MCF 10A (cell line): ENCODE data around the gene INSIG1. TPM values are rescaled to one million over a fixed set of nuclear protein-coding genes. Genes with fewer than 3 reads are reported as not detected.

ENCODE experiments used
- BruUV-seq: library from RNA; stranded (reverse); fragments of 400-500 nt; replicated peaks from 2 replicates; lab custom pipeline; 2021; lab: Mats Ljungman, UMichigan
- CTCF ChIA-PET: fragments of 300-600 bp; sonication (Branson Sonifier 250); formaldehyde crosslinking; extraction: SDS; loops from one replicate; lab custom pipeline; 2021; ENCODE audit warnings: antibody characterized with exemption, inconsistent platforms; lab: Yijun Ruan, JAX
- POLR2A ChIA-PET: fragments of 300-600, 350-650 bp; sonication (Branson Sonifier 250); formaldehyde crosslinking; extraction: SDS; loops from one replicate; lab custom pipeline; 2020; ENCODE audit warnings: antibody characterized with exemption, inconsistent platforms; lab: Yijun Ruan, JAX
- DNase-seq: peaks from one replicate; pipeline ENCODE4 v3.0.0-alpha.2; 2018; ENCODE audit not compliant: unreplicated experiment
- H3K27ac Mint-ChIP-seq: one replicate; pipeline ENCODE4 v1.8.0; 2022; ENCODE audit warnings: mild to moderate bottlenecking, low read depth, mixed read lengths; ENCODE audit not compliant: unreplicated experiment
- H3K27me3 Mint-ChIP-seq: one replicate; pipeline ENCODE4 v1.8.0; 2022; ENCODE audit warnings: mixed read lengths; ENCODE audit not compliant: insufficient read depth, unreplicated experiment
- H3K36me3 Mint-ChIP-seq: one replicate; pipeline ENCODE4 v1.8.0; 2022; ENCODE audit warnings: mild to moderate bottlenecking, moderate library complexity, mixed read lengths; ENCODE audit not compliant: insufficient read depth, unreplicated experiment
- H3K4me1 Mint-ChIP-seq: one replicate; pipeline ENCODE4 v1.8.0; 2022; ENCODE audit warnings: mixed read lengths; ENCODE audit not compliant: insufficient read depth, unreplicated experiment
- H3K4me3 Mint-ChIP-seq: one replicate; pipeline ENCODE4 v1.8.0; 2022; ENCODE audit warnings: mild to moderate bottlenecking, moderate library complexity, mixed read lengths; ENCODE audit not compliant: unreplicated experiment
- H3K9me3 Mint-ChIP-seq: one replicate; pipeline ENCODE4 v1.8.0; 2022; ENCODE audit warnings: mixed read lengths; ENCODE audit not compliant: unreplicated experiment
- CTCF ChIP-seq: fragments of 200-600 bp; IDR thresholded peaks from one replicate; pipeline ENCODE4 v1.8.0; 2022; ENCODE audit warnings: antibody characterized with exemption, mild to moderate bottlenecking; ENCODE audit not compliant: unreplicated experiment
- intact Hi-C: fragments of 100-400 bp; cut with micrococcal nuclease; formaldehyde crosslinking; loops from 2 replicates; pipeline ENCODE4 v1.14.1; 2022
- total RNA-seq: library from RNA; stranded (reverse); gene quantifications from 2 replicates; pipeline ENCODE4 v1.2.3, GENCODE V29; 2022

INSIG1 gene
- total RNA-seq, 1 experiment from 2014 or later = 11.2 TPM

DNA sequence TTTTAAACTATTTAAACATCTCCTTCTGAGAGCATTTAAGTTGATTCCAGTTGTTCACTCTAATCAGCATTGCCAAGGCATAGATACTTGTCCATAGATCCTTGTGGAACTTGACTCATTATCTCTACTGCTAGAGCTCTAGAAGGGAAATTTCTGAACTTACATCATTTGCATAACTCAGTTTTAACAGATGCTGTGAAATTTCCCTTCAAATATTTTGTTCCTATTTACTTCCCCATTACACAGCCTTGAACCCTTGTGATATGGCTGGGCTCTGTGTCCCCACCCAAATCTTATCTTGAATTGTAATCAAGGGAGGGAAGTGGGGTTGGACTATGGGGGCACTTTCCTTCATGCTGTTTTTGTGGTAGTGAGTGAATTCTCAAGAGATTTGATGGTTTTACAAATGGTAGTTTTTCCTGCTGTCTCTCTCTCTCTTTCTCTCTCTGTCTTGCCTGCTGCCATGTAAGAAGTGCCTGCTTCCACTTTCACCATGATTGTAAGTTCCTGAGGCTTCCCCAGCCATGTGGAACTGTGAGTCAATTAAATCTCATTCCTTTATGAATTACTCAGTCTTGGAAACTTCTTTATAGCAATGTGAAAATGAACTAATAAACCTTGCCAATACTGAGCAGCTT lies 25.4 kb downstream of the INSIG1 start:
- H3K4me3 Mint-ChIP-seq = no peak overlapping the region
- no peak overlapping the region for H3K27ac Mint-ChIP-seq
- intact Hi-C loops = no loop called here
- TF ChIP-seq CTCF = no peak
- peaks cover 5% of the 10 kb centered on the region for H3K4me1 Mint-ChIP-seq
- no peak for DNase-seq
- CTCF ChIA-PET = no interaction called here
- no peaks in the 10 kb centered on the region for H3K27me3 Mint-ChIP-seq
- POLR2A ChIA-PET = interaction anchor here (0.6 to 1.3 kb wide), 2 partner anchors 27 to 46 kb away, joined by 3 to 4 read pairs; no protein-coding TSS in a partner anchor
- peaks cover 5% of the 10 kb centered on the region for H3K9me3 Mint-ChIP-seq
- no TSS peak for BruUV-seq
- H3K36me3 Mint-ChIP-seq = no peaks in the 10 kb centered on the region

GRCh38 chr7:155324012-155324917 lies 26.6 kb downstream of the INSIG1 start:
- DNase-seq = no peak
- BruUV-seq = no TSS peak
- intact Hi-C loops = no loop called here

DNA sequence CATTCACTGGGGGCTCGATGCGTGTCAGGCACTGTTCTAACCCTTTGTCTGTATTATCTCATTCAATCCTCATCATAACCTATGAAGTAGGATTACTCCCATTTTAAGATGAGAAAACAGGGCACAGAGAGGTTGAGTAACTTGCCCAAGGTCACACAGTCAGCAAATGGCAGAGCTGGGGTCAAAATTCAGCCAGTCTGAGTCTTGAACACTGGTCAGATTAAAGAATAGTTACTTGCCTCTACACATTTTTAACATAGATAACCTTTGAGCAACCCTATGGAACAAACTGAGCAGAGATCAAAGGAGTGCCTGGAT lies 27.2 kb downstream of the INSIG1 start:
- Mint-ChIP-seq H3K9me3 (peaks cover 5% of the 10 kb centered on the region), H3K4me3 (no peak overlapping the region), H3K4me1 (peaks cover 5% of the 10 kb centered on the region), H3K27me3 (no peaks in the 10 kb centered on the region), H3K27ac (no peak overlapping the region), H3K36me3 (no peaks in the 10 kb centered on the region)
- ChIA-PET CTCF (interaction anchor here (1.0 to 2.0 kb wide), 2 partner anchors 20 to 26 kb away, joined by 3 to 11 read pairs; no protein-coding TSS in a partner anchor), POLR2A (interaction anchor here (1.4 kb wide), 1 partner anchor 28 kb away, joined by 4 read pairs; the partner anchor contains the start of gene INSIG1)
- intact Hi-C loops = no loop called here
- BruUV-seq = no TSS peak
- no peak for DNase-seq
- no peak for TF ChIP-seq CTCF

More at GRCh38 chr7:155324012-155324917, 26.6 kb downstream of the INSIG1 start:
- Mint-ChIP-seq H3K36me3 (no peaks in the 10 kb centered on the region), H3K27me3 (no peaks in the 10 kb centered on the region), H3K27ac (no peak overlapping the region), H3K4me3 (no peak overlapping the region), H3K9me3 (peaks cover 5% of the 10 kb centered on the region), H3K4me1 (peaks cover 5% of the 10 kb centered on the region)
- TF ChIP-seq CTCF = no peak
- CTCF ChIA-PET = interaction anchor here (0.6 to 2.0 kb wide), 4 partner anchors 11 to 104 kb away, joined by 3 to 11 read pairs (median 3); no protein-coding TSS in a partner anchor
- POLR2A ChIA-PET = interaction anchor here (0.6 kb wide), 1 partner anchor 27 kb away, joined by 3 read pairs; the partner anchor contains the start of gene INSIG1

DNA sequence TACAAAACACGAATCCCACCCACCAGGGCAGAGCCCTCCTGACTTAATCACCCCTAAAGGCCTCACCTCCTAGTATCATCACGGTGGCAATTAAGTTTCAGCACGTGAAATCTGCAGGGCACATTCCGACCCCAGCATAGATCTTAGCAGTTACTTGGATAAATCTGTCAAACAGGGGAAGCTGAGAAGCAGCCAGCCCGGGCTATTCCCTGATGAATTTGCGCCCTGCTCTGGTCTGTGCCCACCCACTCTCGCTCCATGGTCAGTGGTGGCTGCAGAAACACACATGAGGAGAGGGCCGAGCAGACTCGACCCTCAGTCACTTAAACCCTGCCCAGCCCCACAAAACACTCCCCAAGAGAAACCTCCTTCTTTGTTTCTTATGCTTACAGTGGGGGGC lies 28.7 kb downstream of the INSIG1 start:
- H3K27me3 Mint-ChIP-seq = no peaks in the 10 kb centered on the region
- CTCF ChIA-PET = no interaction called here
- BruUV-seq = no TSS peak

More for the DNA sequence above, 28.7 kb downstream of the INSIG1 start:
- Mint-ChIP-seq H3K9me3 (peaks cover 5% of the 10 kb centered on the region), H3K36me3 (no peaks in the 10 kb centered on the region), H3K4me3 (no peak overlapping the region), H3K4me1 (peaks cover 5% of the 10 kb centered on the region), H3K27ac (no peak overlapping the region)
- TF ChIP-seq CTCF = no peak
- POLR2A ChIA-PET = interaction anchor here (1.0 to 1.4 kb wide), 2 partner anchors 20 to 29 kb away, joined by 4 to 5 read pairs; partner anchors contain the start of gene INSIG1
- intact Hi-C loops = no loop called here
- no peak for DNase-seq
